T47D (cell line): ENCODE data around the gene PCDH15.
A peak's percentile ranks its signal among the peaks of the same experiment; 100 is the strongest.

Source experiments
- DNase-seq, 2 experiments: peaks; one replicate each; pipeline versions ENCODE4 v3.0.0 to v3.0.0-alpha.2; 2011 to 2012; ENCODE audit warnings: low read depth in 1 of 2, low spot score in 1 of 2
- JUND ChIP-seq: IDR thresholded peaks from 2 replicates; pipeline ENCODE4 v1.6.1; 2012; ENCODE audit warnings: low read depth
- in situ Hi-C: cut with HindIII; loops from 2 replicates; pipeline ENCODE4 v1.10.0; 2016; ENCODE audit warnings: low sequenced_read_pairs, low pct_unique_long_range_greater_than_20kb

Gene PCDH15

GRCh38 chr10:53808677-53809372 is 992.2 kb downstream of the PCDH15 start:
- DNase-seq, result peak in 1 of 2 experiments; percentile 63
- in situ Hi-C loops, result no loop called here
- TF ChIP-seq JUND, result no peak

GRCh38 chr10:53786236-53786900 is 1014.7 kb downstream of the PCDH15 start:
- in situ Hi-C loops, result no loop called here
- DNase-seq, result peak in 1 of 2 experiments; percentile 52
- no peak for TF ChIP-seq JUND

GRCh38 chr10:53771701-53772100 is 1029.3 kb downstream of the PCDH15 start:
- in situ Hi-C loops, result no loop called here

GRCh38 chr10:53770903-53771302 is 1030.1 kb downstream of the PCDH15 start:
- no peak for DNase-seq
- in situ Hi-C loops, result no loop called here
- TF ChIP-seq JUND, result no peak

More at GRCh38 chr10:53771701-53772100, 1029.3 kb downstream of the PCDH15 start:
- no peak for TF ChIP-seq JUND
- no peak for DNase-seq

GRCh38 chr10:53765311-53765710 is 1035.7 kb downstream of the PCDH15 start:
- DNase-seq, result no peak
- no peak for TF ChIP-seq JUND
- in situ Hi-C loops, result no loop called here

GRCh38 chr10:53754596-53755250 is 1046.3 kb downstream of the PCDH15 start:
- DNase-seq, result no peak
- in situ Hi-C loops, result no loop called here
- no peak for TF ChIP-seq JUND
